NB4 (cell line): ENCODE measurements around the gene ADAMTSL1.

Experiments
- CTCF ChIP-seq: IDR thresholded peaks from one replicate; pipeline ENCODE4 v1.5.1; 2012; ENCODE audit warnings: low read depth, low read length
- MAX ChIP-seq: IDR thresholded peaks from 2 replicates; pipeline ENCODE4 v1.6.1; 2011; ENCODE audit warnings: low read depth, low read length
- MYC ChIP-seq: IDR thresholded peaks from 2 replicates; pipeline ENCODE4 v1.6.1; 2011; ENCODE audit warnings: low read depth, low read length
- POLR2A ChIP-seq: IDR thresholded peaks from 2 replicates; pipeline ENCODE4 v1.6.1; 2011; ENCODE audit warnings: mild to moderate bottlenecking; ENCODE audit not compliant: insufficient read length; ENCODE audit errors: extremely low read depth

- TF ChIP-seq CTCF (no peak), POLR2A (no peak), MYC (no peak), MAX (no peak)
Measured at GRCh38 chr9:18568973-18569372, 95.0 kb downstream of the ADAMTSL1 start.
